ENCODE measurements around the gene UBE2J2. TPM values are rescaled to one million over a fixed set of nuclear protein-coding genes. Genes with fewer than 3 reads are reported as not detected.

Gene UBE2J2
- total RNA-seq, 1 donor, result 26.9 TPM

- Histone ChIP-seq H3K27me3 (ENCODE audit: insufficient read depth, low read length) (no peaks in the 10 kb centered on the region), H3K9me3 (ENCODE audit: low read depth, low read length) (no peaks in the 10 kb centered on the region), H3K4me1 (ENCODE audit: insufficient read depth, low read length) (peaks cover 14% of the 10 kb centered on the region), H3K4me3 (ENCODE audit: low read length) (no peak overlapping the region)
Observed at GRCh38 chr1:1312450-1313314, 39.0 kb upstream of the UBE2J2 start.

DNA sequence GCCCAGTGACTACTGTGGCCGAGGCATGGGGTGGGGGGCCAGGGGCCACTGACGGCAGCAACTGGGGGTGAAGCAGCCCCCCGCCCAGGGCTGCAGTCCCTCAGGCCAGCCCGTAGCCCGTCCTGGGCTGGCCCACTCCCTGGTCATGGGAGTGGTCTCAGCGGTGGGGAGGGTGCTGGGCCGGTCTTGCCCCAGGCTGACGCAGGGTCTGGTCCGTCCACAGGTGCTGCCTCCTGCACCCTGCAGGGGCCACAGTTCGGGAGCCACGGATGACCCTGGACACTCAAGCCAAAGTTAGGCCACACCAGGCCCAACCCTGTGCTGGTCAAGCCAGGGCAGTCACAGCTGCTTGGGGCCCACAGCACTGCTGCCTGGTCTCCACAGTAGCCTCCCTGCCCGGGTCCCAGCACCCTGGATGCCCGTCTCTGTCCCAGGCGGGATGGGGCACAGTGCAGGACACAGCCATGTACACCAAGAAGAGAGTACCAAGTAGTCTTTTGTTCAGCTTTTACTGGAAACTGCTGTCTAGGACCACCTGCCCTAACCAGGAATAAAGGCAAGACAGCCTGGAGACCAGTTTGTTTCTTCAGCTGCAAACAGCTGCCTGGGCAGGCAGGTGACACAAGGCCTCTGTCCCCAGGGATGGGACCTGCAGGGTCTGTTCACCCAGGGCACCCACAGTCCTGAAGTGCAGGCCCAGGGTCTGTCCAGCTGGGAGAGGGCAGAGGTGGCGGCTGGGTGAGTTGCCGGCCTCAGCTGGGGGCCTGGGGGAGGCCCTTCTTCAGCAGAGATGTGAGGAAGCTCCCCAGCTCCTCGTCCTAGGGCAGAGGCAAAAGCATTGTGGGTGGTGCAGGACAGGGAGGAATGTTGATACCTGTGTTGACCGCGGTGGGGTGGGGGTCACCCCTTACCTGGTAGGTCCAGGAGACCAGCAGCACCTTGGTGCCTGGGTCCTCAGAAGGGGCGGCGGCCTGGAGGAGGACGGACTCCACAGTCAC is 37.8 kb upstream of the UBE2J2 start:
- no peak overlapping the region for H3K4me3 ChIP-seq (ENCODE audit: low read length)
- H3K27me3 ChIP-seq (ENCODE audit: insufficient read depth, low read length), result no peaks in the 10 kb centered on the region
- H3K4me1 ChIP-seq (ENCODE audit: insufficient read depth, low read length), result peaks cover 24% of the 10 kb centered on the region
- no peaks in the 10 kb centered on the region for H3K9me3 ChIP-seq (ENCODE audit: low read depth, low read length)

DNA sequence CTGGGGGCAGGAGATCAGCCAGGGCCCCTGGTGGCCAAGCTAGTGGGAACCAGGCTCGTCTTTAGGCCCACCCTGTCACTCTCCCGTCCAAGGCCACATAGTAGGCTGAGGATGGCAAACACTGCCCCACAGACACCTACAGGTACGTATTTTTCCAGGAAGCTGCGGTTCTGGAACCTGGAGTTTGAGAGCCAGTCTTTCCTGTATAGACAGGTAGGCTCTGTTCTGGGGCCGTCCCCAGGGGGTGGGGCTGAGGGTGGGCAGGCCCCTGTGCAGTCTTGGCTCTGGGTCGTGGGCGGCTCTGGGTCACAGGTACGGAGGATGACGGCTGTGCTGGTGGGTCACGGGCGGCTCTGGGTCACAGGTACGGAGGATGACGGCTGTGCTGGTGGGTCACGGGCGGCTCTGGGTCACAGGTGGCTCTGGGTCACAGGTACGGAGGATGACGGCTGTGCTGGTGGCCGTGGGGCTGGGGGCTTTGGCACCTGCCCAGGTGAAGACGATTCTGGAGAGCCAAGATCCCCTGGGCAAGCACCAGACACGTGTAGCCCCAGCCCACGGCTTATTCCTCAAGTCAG is 36.9 kb upstream of the UBE2J2 start:
- Histone ChIP-seq H3K4me1 (ENCODE audit: insufficient read depth, low read length) (peaks cover 32% of the 10 kb centered on the region), H3K9me3 (ENCODE audit: low read depth, low read length) (no peaks in the 10 kb centered on the region), H3K27me3 (ENCODE audit: insufficient read depth, low read length) (no peaks in the 10 kb centered on the region), H3K4me3 (ENCODE audit: low read length) (no peak overlapping the region)

- H3K9me3 ChIP-seq (ENCODE audit: low read depth, low read length), result no peaks in the 10 kb centered on the region
- no peak overlapping the region for H3K4me3 ChIP-seq (ENCODE audit: low read length)
- H3K4me1 ChIP-seq (ENCODE audit: insufficient read depth, low read length), result peaks cover 37% of the 10 kb centered on the region
- no peaks in the 10 kb centered on the region for H3K27me3 ChIP-seq (ENCODE audit: insufficient read depth, low read length)
Observed at GRCh38 chr1:1310109-1310385, 36.4 kb upstream of the UBE2J2 start.

DNA sequence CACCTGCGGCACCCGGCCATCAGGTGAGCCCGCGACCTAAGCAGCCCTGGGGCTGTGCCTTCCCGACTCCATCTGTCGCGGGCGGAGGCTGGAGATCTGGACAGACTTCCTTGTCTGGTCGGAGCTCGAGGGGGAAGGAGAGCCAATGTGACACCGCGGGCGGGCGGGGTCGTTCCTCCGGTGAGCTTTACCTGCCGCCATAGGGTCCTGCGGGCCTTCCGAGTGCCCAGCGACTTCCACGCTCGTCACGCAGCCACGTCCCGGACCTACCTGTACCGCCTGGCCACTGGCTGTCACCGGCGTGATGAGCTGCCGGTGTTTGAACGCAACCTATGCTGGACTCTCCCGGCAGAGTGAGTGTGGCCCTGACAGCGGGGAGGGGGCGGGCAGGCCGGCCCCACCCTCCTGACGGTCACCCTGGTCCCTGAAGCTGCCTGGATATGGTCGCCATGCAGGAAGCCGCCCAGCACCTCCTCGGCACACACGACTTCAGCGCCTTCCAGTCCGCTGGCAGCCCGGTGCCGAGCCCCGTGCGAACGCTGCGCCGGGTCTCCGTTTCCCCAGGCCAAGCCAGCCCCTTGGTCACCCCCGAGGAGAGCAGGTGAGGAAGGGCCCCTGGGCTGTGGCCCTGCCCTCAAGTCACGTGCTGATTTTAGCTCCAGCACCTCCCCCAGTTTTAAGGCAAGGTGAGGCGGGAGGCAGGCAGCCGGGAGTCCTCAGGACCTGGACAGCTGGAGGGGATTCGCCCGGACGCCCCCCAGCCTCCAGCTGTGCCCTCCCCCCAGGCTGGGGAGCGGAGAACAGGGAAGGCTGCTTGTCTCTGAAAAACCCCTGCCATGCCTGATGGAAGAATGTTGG is 35.8 kb upstream of the UBE2J2 start:
- Histone ChIP-seq H3K4me1 (ENCODE audit: insufficient read depth, low read length) (peaks cover 43% of the 10 kb centered on the region), H3K9me3 (ENCODE audit: low read depth, low read length) (no peaks in the 10 kb centered on the region), H3K27me3 (ENCODE audit: insufficient read depth, low read length) (no peaks in the 10 kb centered on the region), H3K4me3 (ENCODE audit: low read length) (peak overlapping the region; percentile 62)

- peaks cover 47% of the 10 kb centered on the region for H3K4me1 ChIP-seq (ENCODE audit: insufficient read depth, low read length)
- H3K27me3 ChIP-seq (ENCODE audit: insufficient read depth, low read length), result no peaks in the 10 kb centered on the region
- H3K4me3 ChIP-seq (ENCODE audit: low read length), result peak overlapping the region; percentile 62
- H3K9me3 ChIP-seq (ENCODE audit: low read depth, low read length), result no peaks in the 10 kb centered on the region
Observed at GRCh38 chr1:1308756-1309250, 35.1 kb upstream of the UBE2J2 start.

DNA sequence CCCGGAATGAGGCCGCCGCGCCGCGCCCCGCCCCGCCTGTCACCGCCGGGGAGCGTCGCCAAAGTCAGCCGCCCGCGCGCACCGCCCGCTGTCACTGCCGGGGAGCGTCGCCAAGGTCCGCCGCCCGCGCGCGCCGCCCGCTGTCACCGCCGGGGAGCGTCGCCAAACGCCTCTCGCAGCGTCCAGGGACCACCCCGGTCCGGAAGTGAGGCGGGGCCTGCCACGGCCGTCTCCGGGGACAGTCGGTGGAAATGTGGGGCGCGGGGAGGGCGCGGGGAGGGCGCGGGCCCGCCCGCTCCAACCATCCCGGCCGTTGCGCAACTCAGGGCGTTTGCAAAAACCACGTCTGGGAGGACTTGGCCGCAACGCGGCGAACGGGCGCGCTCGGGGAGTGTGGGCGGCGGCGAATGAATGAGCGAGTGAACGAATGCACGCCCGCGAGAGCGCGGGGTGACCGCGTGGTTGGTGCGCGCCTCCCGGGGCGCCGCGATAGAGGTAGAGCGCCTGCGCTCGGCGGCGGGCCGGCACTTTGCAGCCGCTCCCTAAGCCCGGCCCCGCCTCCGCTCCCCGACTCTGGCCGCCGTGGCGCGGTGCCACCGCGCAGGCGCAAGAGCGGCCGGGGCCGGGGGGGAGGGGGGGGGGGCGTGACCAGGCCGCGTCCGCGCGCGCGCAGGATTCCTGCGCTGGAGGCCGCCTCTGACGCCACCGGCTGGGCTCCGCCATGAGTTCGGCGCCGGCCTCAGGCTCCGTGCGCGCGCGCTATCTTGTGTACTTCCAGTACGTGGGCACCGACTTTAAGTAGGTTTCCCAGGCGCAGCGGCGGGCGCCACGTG is 34.5 kb upstream of the UBE2J2 start, which contains the start of the genes ACAP3 and PUSL1:
ACAP3 (minus strand) TSS at position 8 of the 833 bp plus-strand sequence. CDS start 115 bp downstream, outside the sequence.
PUSL1 (plus strand) TSS at position 675 of the 833 bp plus-strand sequence; CDS start at position 722, 47 bp downstream.
- Histone ChIP-seq H3K4me1 (ENCODE audit: insufficient read depth, low read length) (peaks cover 47% of the 10 kb centered on the region), H3K27me3 (ENCODE audit: insufficient read depth, low read length) (no peaks in the 10 kb centered on the region), H3K9me3 (ENCODE audit: low read depth, low read length) (no peaks in the 10 kb centered on the region), H3K4me3 (ENCODE audit: low read length) (peak within 1 kb of the TSS; percentile 62)

DNA sequence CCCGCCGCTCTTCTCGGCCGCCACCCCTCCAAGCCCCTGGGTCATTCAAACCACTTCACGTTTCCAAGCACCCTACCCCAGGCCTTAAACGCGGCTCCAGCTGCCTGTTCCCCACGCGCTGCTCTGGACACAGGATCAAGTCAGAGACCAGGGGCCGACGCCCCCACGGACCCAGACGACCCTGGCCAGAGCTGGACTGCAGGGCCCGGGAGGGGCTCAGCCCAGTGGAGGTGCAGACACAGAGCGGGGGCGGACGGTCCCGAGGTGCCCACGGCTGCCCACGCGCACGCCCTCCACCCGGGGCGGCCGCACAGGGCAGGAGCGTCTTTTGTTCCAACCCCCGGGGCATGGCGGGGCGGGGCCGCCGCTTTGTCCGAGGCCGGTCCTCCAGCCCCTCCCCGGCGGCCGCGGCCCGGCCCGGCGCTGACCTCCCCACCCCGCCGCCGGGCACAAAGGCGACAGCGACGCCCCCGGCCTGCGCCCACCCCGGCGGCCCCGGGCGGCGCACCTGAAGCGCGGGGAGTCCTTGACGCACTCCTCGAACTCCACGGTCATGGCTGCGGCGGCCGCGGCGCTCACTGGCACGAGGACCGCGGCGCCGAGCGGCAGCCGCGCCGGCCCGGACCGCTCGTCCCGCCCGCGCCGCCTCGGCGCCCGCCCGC is 33.7 kb upstream of the UBE2J2 start:
- H3K4me1 ChIP-seq (ENCODE audit: insufficient read depth, low read length), result peaks cover 47% of the 10 kb centered on the region
- peak overlapping the region; percentile 51 for H3K4me3 ChIP-seq (ENCODE audit: low read length)
- no peaks in the 10 kb centered on the region for H3K9me3 ChIP-seq (ENCODE audit: low read depth, low read length)
- H3K27me3 ChIP-seq (ENCODE audit: insufficient read depth, low read length), result no peaks in the 10 kb centered on the region

DNA sequence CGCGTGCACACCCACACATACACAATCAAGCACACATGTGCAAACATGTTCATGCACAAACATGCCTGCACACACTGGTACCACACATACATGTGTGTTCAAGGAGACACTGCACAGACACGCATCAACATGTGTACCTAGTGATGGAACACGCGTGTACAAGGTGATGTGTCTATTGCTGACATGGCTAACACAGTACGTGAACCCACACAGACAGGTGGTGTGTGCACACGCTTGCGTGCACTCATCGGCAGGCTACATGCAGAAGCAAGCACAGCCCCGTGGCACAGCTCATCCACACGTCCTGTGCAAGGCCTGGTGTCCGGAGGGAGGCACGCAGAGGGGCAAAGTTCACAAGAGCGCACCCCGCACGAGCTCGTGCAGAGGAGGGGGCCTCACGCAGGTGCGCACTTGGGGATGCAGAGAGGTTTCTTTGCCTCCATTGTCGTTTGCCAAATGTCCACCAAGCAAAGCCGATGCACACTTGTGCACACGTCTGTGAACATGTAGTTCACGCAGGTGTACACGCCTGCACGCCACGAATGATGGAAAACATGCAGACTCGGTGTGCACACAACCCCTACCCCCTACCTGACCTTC is 33.1 kb upstream of the UBE2J2 start:
- Histone ChIP-seq H3K9me3 (ENCODE audit: low read depth, low read length) (no peaks in the 10 kb centered on the region), H3K27me3 (ENCODE audit: insufficient read depth, low read length) (no peaks in the 10 kb centered on the region), H3K4me1 (ENCODE audit: insufficient read depth, low read length) (peaks cover 47% of the 10 kb centered on the region), H3K4me3 (ENCODE audit: low read length) (peak overlapping the region; percentile 51)

- Histone ChIP-seq H3K4me1 (ENCODE audit: insufficient read depth, low read length) (peaks cover 47% of the 10 kb centered on the region), H3K27me3 (ENCODE audit: insufficient read depth, low read length) (no peaks in the 10 kb centered on the region), H3K4me3 (ENCODE audit: low read length) (no peak overlapping the region), H3K9me3 (ENCODE audit: low read depth, low read length) (no peaks in the 10 kb centered on the region)
Observed at GRCh38 chr1:1306070-1306660, 32.5 kb upstream of the UBE2J2 start.

- no peaks in the 10 kb centered on the region for H3K27me3 ChIP-seq (ENCODE audit: insufficient read depth, low read length)
- peaks cover 47% of the 10 kb centered on the region for H3K4me1 ChIP-seq (ENCODE audit: insufficient read depth, low read length)
- peak overlapping the region; percentile 10 for H3K4me3 ChIP-seq (ENCODE audit: low read length)
- no peaks in the 10 kb centered on the region for H3K9me3 ChIP-seq (ENCODE audit: low read depth, low read length)
Observed at GRCh38 chr1:1305300-1306069, 31.8 kb upstream of the UBE2J2 start.
